Ramos (cell line): ENCODE measurements around the gene FBXW10.
"Not testable (repeated sequence)": the region's sequence is repeated elsewhere in the genome, so short reads cannot be mapped to it uniquely, and the experiment has no call there.

Source experiments
- in situ Hi-C: fragments of 300-500 bp; cut with MboI; formaldehyde crosslinking; loops from one replicate; pipeline ENCODE4 v1.14.3; 2022; ENCODE audit warnings: low sequenced_read_pairs; ENCODE audit not compliant: unreplicated experiment

Gene FBXW10

GRCh38 chr17:18743699-18744421, at the start of gene FBXW10:
FBXW10 (plus strand) TSS chr17:18744054; CDS start chr17:18744245, 191 bp downstream.
- in situ Hi-C loops: not testable (repeated sequence)

- in situ Hi-C loops: not testable (repeated sequence)
Observed at GRCh38 chr17:18695143-18695542, 48.7 kb upstream of the FBXW10 start.

- in situ Hi-C loops: not testable (repeated sequence)
Observed at GRCh38 chr17:18698473-18699103, 45.3 kb upstream of the FBXW10 start.

- in situ Hi-C loops: not testable (repeated sequence)
Observed at GRCh38 chr17:18705955-18706354, 37.9 kb upstream of the FBXW10 start.

GRCh38 chr17:18708215-18708614, 35.6 kb upstream of the FBXW10 start:
- in situ Hi-C loops: not testable (repeated sequence)

GRCh38 chr17:18712354-18712999, 31.4 kb upstream of the FBXW10 start:
- in situ Hi-C loops: not testable (repeated sequence)

GRCh38 chr17:18718643-18719427, 25.0 kb upstream of the FBXW10 start:
- in situ Hi-C loops: not testable (repeated sequence)

- in situ Hi-C loops: not testable (repeated sequence)
Observed at GRCh38 chr17:18719428-18720110, 24.3 kb upstream of the FBXW10 start.

- in situ Hi-C loops: not testable (repeated sequence)
Observed at GRCh38 chr17:18721775-18722547, 21.9 kb upstream of the FBXW10 start.

GRCh38 chr17:18722612-18723011, 21.2 kb upstream of the FBXW10 start:
- in situ Hi-C loops: not testable (repeated sequence)

GRCh38 chr17:18723509-18723908, 20.3 kb upstream of the FBXW10 start:
- in situ Hi-C loops: not testable (repeated sequence)

- in situ Hi-C loops: not testable (repeated sequence)
Observed at GRCh38 chr17:18732438-18732837, 11.4 kb upstream of the FBXW10 start.

- in situ Hi-C loops: not testable (repeated sequence)
Observed at GRCh38 chr17:18733350-18733749, 10.5 kb upstream of the FBXW10 start.

- in situ Hi-C loops: not testable (repeated sequence)
Observed at GRCh38 chr17:18739616-18740391, 4.0 kb upstream of the FBXW10 start.

GRCh38 chr17:18741228-18741627, 2.6 kb upstream of the FBXW10 start:
- in situ Hi-C loops: not testable (repeated sequence)

GRCh38 chr17:18744726-18745125, 872 bp downstream of the FBXW10 start:
- in situ Hi-C loops: not testable (repeated sequence)

GRCh38 chr17:18746551-18746950, 2.7 kb downstream of the FBXW10 start:
- in situ Hi-C loops: not testable (repeated sequence)

- in situ Hi-C loops: not testable (repeated sequence)
Observed at GRCh38 chr17:18747501-18747900, 3.6 kb downstream of the FBXW10 start.
